Measurements from ENCODE around the gene UGT1A5. TPM values are rescaled to one million over a fixed set of nuclear protein-coding genes. Genes with fewer than 3 reads are reported as not detected.

The UGT1A5 gene
- total and polyA plus RNA-seq, 10 of the 15 experiments (the other 5 are each of a cell fraction or from before 2014, with no cell fraction given) = not detected

GRCh38 chr2:233711312-233712008 is 1.2 kb upstream of the UGT1A5 start:
- Histone ChIP-seq H3K27me3 (replicated peaks in 1 of 2; ENCODE audit: control insufficient read depth in 2 of 2, insufficient read depth in 2 of 2, low read length in 1 of 2) (peaks cover 0 to 4% of the 10 kb centered on the region in 2 experiments; a peak in 1 of 4 replicates), H3K9me3 (replicated peaks; ENCODE audit: control insufficient read depth, insufficient read depth, low read length) (no peaks in the 10 kb centered on the region; the same call in 1 of the 3 replicates), H3K9ac (ENCODE audit: control insufficient read depth, insufficient read depth, low read length) (no peak overlapping the region), H3K4me3 (no peak overlapping the region), H3K79me2 (ENCODE audit: control insufficient read depth, insufficient read depth, low read length) (no peaks in the 10 kb centered on the region), H3K4me1 (ENCODE audit: control insufficient read depth, insufficient read depth, low read length) (no peaks in the 10 kb centered on the region), H3K27ac (ENCODE audit: control insufficient read depth, insufficient read depth) (no peak overlapping the region), H3K4me2 (ENCODE audit: control insufficient read depth, insufficient read depth) (no peak overlapping the region), H2AFZ (ENCODE audit: control insufficient read depth, low read depth, low read length) (no peak overlapping the region), H4K20me1 (ENCODE audit: control insufficient read depth, insufficient read depth) (no peaks in the 10 kb centered on the region), H3K36me3 (ENCODE audit: control insufficient read depth in 2 of 2, insufficient read depth in 2 of 2, low read length in 1 of 2) (no peaks in the 10 kb centered on the region)
- CTCF ChIA-PET = interaction anchor here (0.5 to 2.0 kb wide), 16 partner anchors 16 to 1540 kb away, joined by 3 to 10 read pairs (median 3); no protein-coding TSS in a partner anchor
- in situ Hi-C loops (cut with MboI) (no loop called here), intact Hi-C loops (cut with micrococcal nuclease; ENCODE audit: unreplicated experiment) (loop anchor here (1.0 to 10.0 kb wide), 3 partner anchors 227 to 307 kb away; no protein-coding TSS in a partner anchor)
- RAD21 ChIA-PET (ENCODE audit: unreplicated experiment) = interaction anchor here (0.6 to 1.6 kb wide), 4 partner anchors 20 to 307 kb away, joined by 3 to 4 read pairs (median 4); no protein-coding TSS in a partner anchor
- 12% methylated on average over 11 of the region's 11 CpGs for WGBS (ENCODE audit: insufficient coverage, insufficient replicate concordance, low lambda C conversion rate, missing lambda C conversion rate)
- ATAC-seq = peak; percentile 96
- SMC1A ChIA-PET (ENCODE audit: uncharacterized antibody, unreplicated experiment) = interaction anchor here (2.2 kb wide), 1 partner anchor 306 kb away, joined by 10 read pairs; no protein-coding TSS in a partner anchor
- POLR2A ChIA-PET = no interaction called here
- no TSS peak for BruUV-seq (replicated peaks)
- DNase-seq (ENCODE audit: low read depth, low spot score) = peak; percentile 1
- peak; percentile 81 for FAIRE-seq
- TF ChIP-seq CTCF (IDR thresholded peaks at IDR 0.05 in 2 of 3, conservative IDR thresholded peaks at IDR 0.05 in 1 of 3; ENCODE audit: control insufficient read depth in 2 of 3, extremely low read depth in 1 of 3, insufficient read depth in 1 of 3, low read depth in 3 of 3, low read length in 3 of 3) (peak; percentile 82 to 87 (median 85)), SMC3 (IDR thresholded peaks at IDR 0.05; ENCODE audit: borderline replicate concordance, low read length) (peak; percentile 76), YY1 (IDR thresholded peaks at IDR 0.05; ENCODE audit: low read depth, low read length) (peak; percentile 51; the same call in 1 of the 2 replicates), HDAC6 (IDR thresholded peaks at IDR 0.05; ENCODE audit: unreplicated experiment) (no peak), TCF7 (IDR thresholded peaks at IDR 0.05; ENCODE audit: borderline replicate concordance) (no peak), RAD21 (IDR thresholded peaks at IDR 0.05; ENCODE audit: insufficient read depth, low read depth, low read length) (peak; percentile 83), ZNF217 (IDR thresholded peaks at IDR 0.05) (no peak)

All from GM12878 (cell line).